ENCODE results near the gene PDF.

DNA sequence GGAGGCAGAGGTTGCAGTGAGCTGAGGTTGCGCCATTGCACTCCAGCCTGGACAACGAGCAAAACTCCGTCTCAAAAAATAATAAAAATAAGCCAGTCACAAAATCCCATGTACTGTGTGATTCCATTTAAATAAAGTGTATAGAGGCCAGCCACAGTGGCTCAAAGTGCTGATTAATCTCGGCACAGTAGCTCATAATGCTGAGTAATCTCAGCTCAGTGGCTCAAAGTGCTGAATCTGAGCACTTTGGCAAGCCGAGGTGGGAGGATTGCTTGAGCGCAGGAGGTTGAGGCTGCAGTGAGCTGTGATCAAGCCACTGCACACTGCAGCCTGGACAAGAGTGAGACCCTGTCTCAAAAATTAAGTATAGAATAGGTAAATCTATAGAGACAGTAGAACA lies 16.3 kb upstream of the PDF start:
- no peak for TF ChIP-seq EP300 (IDR thresholded peaks at IDR 0.05)
- TF ChIP-seq, protein P1, sequence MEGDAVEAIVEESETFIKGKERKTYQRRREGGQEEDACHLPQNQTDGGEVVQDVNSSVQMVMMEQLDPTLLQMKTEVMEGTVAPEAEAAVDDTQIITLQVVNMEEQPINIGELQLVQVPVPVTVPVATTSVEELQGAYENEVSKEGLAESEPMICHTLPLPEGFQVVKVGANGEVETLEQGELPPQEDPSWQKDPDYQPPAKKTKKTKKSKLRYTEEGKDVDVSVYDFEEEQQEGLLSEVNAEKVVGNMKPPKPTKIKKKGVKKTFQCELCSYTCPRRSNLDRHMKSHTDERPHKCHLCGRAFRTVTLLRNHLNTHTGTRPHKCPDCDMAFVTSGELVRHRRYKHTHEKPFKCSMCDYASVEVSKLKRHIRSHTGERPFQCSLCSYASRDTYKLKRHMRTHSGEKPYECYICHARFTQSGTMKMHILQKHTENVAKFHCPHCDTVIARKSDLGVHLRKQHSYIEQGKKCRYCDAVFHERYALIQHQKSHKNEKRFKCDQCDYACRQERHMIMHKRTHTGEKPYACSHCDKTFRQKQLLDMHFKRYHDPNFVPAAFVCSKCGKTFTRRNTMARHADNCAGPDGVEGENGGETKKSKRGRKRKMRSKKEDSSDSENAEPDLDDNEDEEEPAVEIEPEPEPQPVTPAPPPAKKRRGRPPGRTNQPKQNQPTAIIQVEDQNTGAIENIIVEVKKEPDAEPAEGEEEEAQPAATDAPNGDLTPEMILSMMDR (IDR thresholded peaks at IDR 0.05) = no peak

Data from sigmoid colon (tissue), 4 donors.